Measurements from ENCODE around the gene LRP1B. TPM values are rescaled to one million over a fixed set of nuclear protein-coding genes. Genes with fewer than 3 reads are reported as not detected.

The LRP1B gene
- total RNA-seq, 4 donors from 2014 or later: 0.42 to 0.71 (median 0.65) TPM

GRCh38 chr2:141692829-141693228, 438.0 kb downstream of the LRP1B start:
- intact Hi-C loops (cut with DNase I): no loop called here
- H3K27ac ChIP-seq (replicated peaks in 1 of 4): no peak overlapping the region

GRCh38 chr2:141676139-141676538, 454.7 kb downstream of the LRP1B start:
- H3K9me3 ChIP-seq: no peaks in the 10 kb centered on the region
- no peak for TF ChIP-seq POLR2A (IDR thresholded peaks at IDR 0.05; ENCODE audit: low read depth)
- intact Hi-C loops (cut with DNase I): no loop called here
- H3K27ac ChIP-seq (replicated peaks in 1 of 4): no peak overlapping the region
- H3K4me3 ChIP-seq: no peak overlapping the region
- no peaks in the 10 kb centered on the region for H3K4me1 ChIP-seq
- H3K36me3 ChIP-seq: no peaks in the 10 kb centered on the region
- no peaks in the 10 kb centered on the region for H3K27me3 ChIP-seq
- no peak for DNase-seq (ENCODE audit: extremely low spot score)
- 49% methylated on average over 2 of the region's 2 CpGs for WGBS

More at GRCh38 chr2:141692829-141693228, 438.0 kb downstream of the LRP1B start:
- Histone ChIP-seq H3K4me3 (no peak overlapping the region), H3K9me3 (no peaks in the 10 kb centered on the region), H3K4me1 (no peaks in the 10 kb centered on the region), H3K27me3 (no peaks in the 10 kb centered on the region), H3K36me3 (no peaks in the 10 kb centered on the region)
- no peak for DNase-seq (ENCODE audit: extremely low spot score)
- 87% methylated on average over 2 of the region's 2 CpGs for WGBS
- TF ChIP-seq POLR2A (IDR thresholded peaks at IDR 0.05; ENCODE audit: low read depth): no peak
- no peak for TF ChIP-seq EP300 (IDR thresholded peaks at IDR 0.05)
- TF ChIP-seq CTCF (IDR thresholded peaks at IDR 0.05): no peak
- no peak for TF ChIP-seq POLR2AphosphoS5 (IDR thresholded peaks at IDR 0.05)

GRCh38 chr2:141666191-141666590, 464.6 kb downstream of the LRP1B start:
- Histone ChIP-seq H3K4me3 (no peak overlapping the region), H3K4me1 (no peaks in the 10 kb centered on the region), H3K27me3 (no peaks in the 10 kb centered on the region), H3K27ac (replicated peaks in 1 of 4) (no peak overlapping the region), H3K36me3 (no peaks in the 10 kb centered on the region), H3K9me3 (peaks cover 0 to 11% (median 5%) of the 10 kb centered on the region in 4 donors)
- intact Hi-C loops (cut with DNase I): no loop called here
- no peak for DNase-seq (ENCODE audit: extremely low spot score)
- TF ChIP-seq CTCF (IDR thresholded peaks at IDR 0.05) (no peak), POLR2AphosphoS5 (IDR thresholded peaks at IDR 0.05) (no peak), POLR2A (IDR thresholded peaks at IDR 0.05; ENCODE audit: low read depth) (no peak), EP300 (IDR thresholded peaks at IDR 0.05) (no peak)

- Histone ChIP-seq H3K27ac (replicated peaks in 1 of 4) (no peak overlapping the region), H3K9me3 (peaks cover 0 to 11% (median 5%) of the 10 kb centered on the region in 4 donors), H3K4me3 (no peak overlapping the region), H3K4me1 (no peaks in the 10 kb centered on the region), H3K27me3 (no peaks in the 10 kb centered on the region), H3K36me3 (no peaks in the 10 kb centered on the region)
- no peak for DNase-seq (ENCODE audit: extremely low spot score)
- 84% methylated on average over 3 of the region's 8 CpGs for WGBS
- TF ChIP-seq EP300 (IDR thresholded peaks at IDR 0.05) (no peak), POLR2A (IDR thresholded peaks at IDR 0.05; ENCODE audit: low read depth) (no peak), POLR2AphosphoS5 (IDR thresholded peaks at IDR 0.05) (no peak), CTCF (IDR thresholded peaks at IDR 0.05) (no peak)
- intact Hi-C loops (cut with DNase I): no loop called here
Observed at GRCh38 chr2:141660232-141660631, 470.6 kb downstream of the LRP1B start.

GRCh38 chr2:141654311-141654710, 476.5 kb downstream of the LRP1B start:
- TF ChIP-seq POLR2A (IDR thresholded peaks at IDR 0.05; ENCODE audit: low read depth) (no peak), POLR2AphosphoS5 (IDR thresholded peaks at IDR 0.05) (no peak), CTCF (IDR thresholded peaks at IDR 0.05) (no peak), EP300 (IDR thresholded peaks at IDR 0.05) (no peak)
- intact Hi-C loops (cut with DNase I): no loop called here
- H3K4me1 ChIP-seq: no peaks in the 10 kb centered on the region
- no peaks in the 10 kb centered on the region for H3K27me3 ChIP-seq
- no peaks in the 10 kb centered on the region for H3K9me3 ChIP-seq
- no peak for DNase-seq (ENCODE audit: extremely low spot score)
- no peaks in the 10 kb centered on the region for H3K36me3 ChIP-seq
- H3K27ac ChIP-seq (replicated peaks in 1 of 4): no peak overlapping the region
- H3K4me3 ChIP-seq: no peak overlapping the region
- 67% methylated on average over 1 of the region's 1 CpG for WGBS

Data from esophagus muscularis mucosa (tissue), 4 donors.